GM19467 (cell line): ENCODE results near the gene TEAD1.

ENCODE experiments used
- ATAC-seq: cut with Tn5 transposase; IDR thresholded peaks from one replicate; pipeline ENCODE4 v1.9.1; 2021; ENCODE audit warnings: mild to moderate bottlenecking, moderate library complexity; ENCODE audit not compliant: unreplicated experiment

The TEAD1 gene

GRCh38 chr11:12785901-12786300 lies 111.7 kb downstream of the TEAD1 start:
- no peak for ATAC-seq

DNA sequence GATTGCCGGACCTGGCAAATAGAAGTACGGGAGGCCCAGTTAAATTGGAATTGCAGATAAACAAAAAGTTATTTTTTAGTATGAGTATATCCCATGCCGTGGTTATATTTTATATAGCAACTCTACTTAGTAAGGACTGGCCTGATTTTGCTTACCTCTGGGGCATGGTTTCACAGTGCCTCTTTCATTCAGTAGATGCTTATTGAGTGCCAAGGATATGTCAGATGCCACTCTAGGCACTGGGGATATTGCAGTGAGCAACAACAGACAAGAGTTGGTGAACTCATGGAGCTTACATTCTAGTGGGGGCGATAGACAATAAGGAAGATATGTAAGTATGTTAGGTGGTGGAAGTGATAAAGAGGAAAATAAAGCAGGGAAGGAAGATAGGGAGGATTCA lies 112.2 kb downstream of the TEAD1 start:
- ATAC-seq, result no peak

GRCh38 chr11:12786891-12787290 lies 112.7 kb downstream of the TEAD1 start:
- ATAC-seq, result no peak

GRCh38 chr11:12787847-12788246 lies 113.6 kb downstream of the TEAD1 start:
- no peak for ATAC-seq

- no peak for ATAC-seq
Observed at GRCh38 chr11:12789054-12789453, 114.8 kb downstream of the TEAD1 start.

GRCh38 chr11:12789596-12790215 lies 115.5 kb downstream of the TEAD1 start:
- no peak for ATAC-seq

GRCh38 chr11:12790861-12791616 lies 116.8 kb downstream of the TEAD1 start:
- ATAC-seq, result no peak

GRCh38 chr11:12792018-12792417 lies 117.8 kb downstream of the TEAD1 start:
- no peak for ATAC-seq

DNA sequence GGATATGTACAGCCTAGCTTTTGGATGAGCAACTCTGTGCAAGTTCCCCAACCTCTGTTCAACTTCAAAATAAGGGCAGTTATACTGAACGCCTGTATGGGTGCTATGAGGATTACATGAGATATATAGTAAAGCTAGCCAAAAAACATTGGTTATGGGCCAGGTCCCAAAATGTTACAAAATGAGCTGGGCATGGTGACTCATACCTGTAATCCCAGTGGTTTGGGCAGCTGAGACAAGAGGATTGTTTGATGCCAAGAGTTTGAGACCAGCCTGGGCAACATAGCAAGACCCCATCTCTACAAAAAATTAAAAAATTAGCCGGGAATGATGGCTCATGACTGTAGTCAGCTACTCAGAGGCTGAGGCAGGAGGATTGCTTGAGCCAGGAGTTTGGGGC lies 118.4 kb downstream of the TEAD1 start:
- no peak for ATAC-seq

DNA sequence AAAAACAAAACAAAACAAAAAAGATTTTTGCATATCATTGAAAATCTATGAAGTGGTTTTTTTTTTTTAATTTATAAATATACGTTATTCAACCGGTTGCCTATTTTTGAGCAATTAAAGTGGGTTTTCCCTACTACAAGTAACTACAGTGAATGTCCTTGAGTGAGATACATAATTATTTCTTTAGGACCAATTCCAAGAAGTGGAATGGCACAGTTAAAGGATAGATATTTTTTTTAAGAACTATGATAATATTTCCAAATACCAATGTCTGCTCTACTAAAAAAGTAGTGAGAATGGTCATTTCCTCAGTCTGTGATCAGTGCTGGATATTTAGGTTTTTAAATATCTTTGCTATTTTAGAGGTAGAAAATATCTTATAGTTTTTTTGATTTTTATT lies 118.8 kb downstream of the TEAD1 start:
- no peak for ATAC-seq

DNA sequence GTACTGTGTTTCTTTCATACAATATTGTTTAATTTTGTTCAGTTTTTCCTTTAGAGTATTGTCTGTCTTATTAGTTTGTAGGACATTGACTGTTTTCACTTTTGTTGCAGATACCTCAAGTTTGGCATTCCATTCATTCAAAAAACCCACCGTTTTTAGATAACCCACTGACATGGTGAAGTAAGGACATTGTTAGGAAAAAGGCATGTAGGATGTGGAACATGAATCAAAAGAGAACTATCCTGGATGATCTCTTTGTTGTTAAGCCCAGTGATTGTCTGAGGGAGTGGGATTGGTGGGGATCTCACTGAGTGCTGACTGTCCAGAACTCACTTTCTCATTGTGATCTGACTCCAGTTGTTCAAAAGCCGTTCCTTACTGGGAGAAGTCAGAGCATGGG lies 119.3 kb downstream of the TEAD1 start:
- no peak for ATAC-seq

DNA sequence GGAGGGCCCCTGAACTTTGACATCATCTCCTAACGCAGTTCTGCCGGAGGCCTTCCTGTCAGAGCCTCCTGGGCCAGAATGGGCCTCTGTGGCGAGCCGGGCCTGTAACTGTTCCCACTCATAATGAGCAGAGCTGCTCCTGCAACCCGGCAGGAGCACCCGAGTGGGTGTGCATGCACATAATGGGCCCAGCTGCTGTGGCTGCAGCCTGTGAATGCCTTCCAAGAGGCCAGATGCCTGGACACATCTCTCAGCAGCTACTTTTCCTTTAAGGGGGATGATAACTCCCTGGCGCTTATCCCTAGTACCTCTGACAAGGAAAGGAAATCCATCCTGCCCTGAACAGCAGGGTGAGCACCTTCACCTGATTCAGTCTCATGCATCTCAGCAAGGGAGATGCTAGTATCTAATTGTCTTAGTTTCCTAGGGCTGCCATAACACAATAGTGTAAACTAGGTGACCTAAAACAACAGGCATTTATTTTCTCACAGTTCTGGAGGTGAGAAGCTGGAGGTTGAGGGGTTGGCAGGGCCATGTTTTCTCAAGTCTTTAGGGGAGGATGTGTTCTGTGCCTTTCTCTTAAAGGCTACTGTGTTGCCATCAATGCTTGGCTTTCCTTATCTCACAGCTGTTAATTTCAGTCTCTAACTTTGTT lies 120.5 kb downstream of the TEAD1 start:
- no peak for ATAC-seq

GRCh38 chr11:12797996-12798395 lies 123.8 kb downstream of the TEAD1 start:
- ATAC-seq, result no peak

- no peak for ATAC-seq
Observed at GRCh38 chr11:12798609-12799011, 124.4 kb downstream of the TEAD1 start.

- no peak for ATAC-seq
Observed at GRCh38 chr11:12799334-12799835, 125.2 kb downstream of the TEAD1 start.

DNA sequence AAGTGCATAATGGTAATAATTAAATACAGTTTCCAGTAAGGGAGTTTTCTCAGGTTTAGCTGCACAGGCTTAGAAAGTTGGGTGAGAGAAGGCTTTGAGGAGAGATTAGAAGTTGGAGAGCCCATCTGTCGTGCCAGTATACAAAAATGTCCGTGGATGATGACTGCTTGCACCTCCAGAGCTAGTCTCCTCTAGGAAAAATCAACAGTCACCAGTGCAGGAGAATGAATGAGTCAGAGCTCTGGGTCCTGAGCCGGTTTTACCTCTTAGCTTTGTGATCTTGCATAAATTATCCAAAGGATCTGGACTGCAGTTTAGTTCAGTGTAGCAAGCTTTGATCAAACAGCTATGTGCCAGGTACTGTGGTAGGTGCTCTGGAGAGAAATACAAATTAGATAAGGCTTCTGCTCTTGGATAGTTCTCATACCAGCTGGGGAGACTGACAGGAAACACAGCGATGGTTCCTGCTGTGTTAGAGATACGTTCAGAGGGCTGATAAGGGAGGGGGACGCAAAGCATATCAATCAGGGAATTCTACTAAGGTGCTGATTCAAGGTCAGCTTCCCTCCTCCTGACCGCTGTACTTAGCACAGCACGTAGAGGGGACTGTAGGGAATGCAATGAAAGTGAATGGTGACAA lies 125.9 kb downstream of the TEAD1 start:
- no peak for ATAC-seq

- ATAC-seq, result no peak
Observed at GRCh38 chr11:12800871-12801270, 126.7 kb downstream of the TEAD1 start.

DNA sequence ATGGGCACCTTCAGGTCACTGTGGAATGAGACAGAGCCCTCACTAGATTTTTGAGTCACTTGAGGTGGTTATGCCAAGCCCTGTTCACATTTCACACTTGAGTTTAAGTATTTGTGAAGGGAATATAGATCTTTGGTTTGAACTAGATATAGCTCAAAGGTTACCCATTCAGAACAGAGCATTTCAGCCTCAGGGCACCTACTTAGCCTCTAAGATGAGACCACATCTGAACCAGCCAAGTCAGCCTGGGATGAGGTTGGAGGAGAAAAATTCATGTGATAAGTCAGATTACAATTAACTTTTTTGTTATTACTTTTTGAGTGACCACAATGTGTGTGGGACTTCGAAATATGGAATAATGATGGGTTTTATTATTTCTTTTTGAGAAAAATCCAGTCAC lies 127.8 kb downstream of the TEAD1 start:
- no peak for ATAC-seq

DNA sequence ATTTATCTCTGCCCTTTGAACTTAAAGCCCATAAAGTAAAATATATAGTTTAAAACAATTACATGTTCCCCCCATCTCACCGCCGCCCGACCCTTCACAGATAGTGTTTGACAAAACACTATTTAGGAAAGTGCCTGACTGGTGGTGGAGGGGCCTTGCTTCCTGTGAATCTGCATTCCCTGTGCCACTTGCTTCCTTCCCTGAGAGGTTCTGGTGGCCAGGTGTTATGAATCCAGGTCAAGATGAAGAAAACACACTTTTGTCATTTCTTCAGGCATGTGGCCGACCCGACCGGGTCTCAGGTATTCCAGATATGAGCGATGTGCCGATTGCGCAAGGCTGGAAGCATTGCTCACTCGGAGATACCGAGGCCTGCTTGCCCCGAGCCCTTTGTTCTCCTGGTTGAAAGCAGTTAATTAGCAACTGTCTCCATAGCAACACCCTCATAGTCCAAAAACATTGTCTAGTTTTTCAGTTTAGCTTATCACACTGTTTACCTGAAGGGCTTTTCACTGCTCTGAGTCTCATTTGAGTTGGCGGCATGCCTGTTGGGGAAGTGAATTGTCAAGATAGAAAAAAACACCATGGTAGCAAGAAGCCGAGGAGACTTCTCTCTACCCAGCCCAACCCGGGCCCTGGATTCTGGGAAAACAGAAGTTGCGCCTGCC lies 128.3 kb downstream of the TEAD1 start:
- ATAC-seq, result no peak

DNA sequence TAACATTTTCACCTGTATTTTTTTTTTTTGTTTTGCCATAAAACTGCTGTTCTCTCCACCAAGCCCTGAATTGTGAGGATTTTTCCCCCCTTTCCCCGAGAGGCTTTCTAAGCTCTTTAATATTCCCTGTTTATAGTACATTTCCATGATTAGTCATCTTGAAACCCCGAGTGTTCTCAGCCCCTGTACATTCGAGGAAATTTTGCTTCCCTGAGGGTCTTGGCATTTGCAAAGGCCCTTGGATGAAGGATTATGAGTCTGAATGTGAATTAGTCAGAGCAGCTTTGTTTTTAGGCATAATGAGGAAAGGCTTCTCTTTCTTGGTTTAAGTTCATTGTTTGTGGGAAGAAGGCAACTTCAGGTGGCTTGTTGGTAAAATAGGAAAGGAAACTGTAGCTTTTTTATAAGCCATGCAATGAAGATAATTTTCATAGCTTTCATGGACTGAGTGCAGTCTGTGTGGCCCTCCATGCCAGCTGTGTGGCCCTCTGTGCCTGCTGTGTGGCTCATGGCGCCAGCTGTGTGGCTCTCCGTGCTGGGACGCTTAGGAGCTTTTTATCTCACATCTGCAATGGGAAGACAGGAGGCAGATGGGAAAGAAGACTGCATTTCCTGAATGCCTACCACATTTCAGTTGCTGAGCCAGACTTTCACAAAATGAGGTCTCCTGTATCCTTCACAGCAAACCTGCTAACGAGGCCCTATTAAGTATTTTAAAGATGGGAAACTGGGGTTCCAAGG lies 129.0 kb downstream of the TEAD1 start:
- ATAC-seq, result no peak
